ENCODE data around the gene PRR12. TPM values are rescaled to one million over a fixed set of nuclear protein-coding genes. Genes with fewer than 3 reads are reported as not detected.

Gene PRR12
- total and polyA plus RNA-seq, 9 donors = 2.8 to 44.1 (median 30.1) TPM

DNA sequence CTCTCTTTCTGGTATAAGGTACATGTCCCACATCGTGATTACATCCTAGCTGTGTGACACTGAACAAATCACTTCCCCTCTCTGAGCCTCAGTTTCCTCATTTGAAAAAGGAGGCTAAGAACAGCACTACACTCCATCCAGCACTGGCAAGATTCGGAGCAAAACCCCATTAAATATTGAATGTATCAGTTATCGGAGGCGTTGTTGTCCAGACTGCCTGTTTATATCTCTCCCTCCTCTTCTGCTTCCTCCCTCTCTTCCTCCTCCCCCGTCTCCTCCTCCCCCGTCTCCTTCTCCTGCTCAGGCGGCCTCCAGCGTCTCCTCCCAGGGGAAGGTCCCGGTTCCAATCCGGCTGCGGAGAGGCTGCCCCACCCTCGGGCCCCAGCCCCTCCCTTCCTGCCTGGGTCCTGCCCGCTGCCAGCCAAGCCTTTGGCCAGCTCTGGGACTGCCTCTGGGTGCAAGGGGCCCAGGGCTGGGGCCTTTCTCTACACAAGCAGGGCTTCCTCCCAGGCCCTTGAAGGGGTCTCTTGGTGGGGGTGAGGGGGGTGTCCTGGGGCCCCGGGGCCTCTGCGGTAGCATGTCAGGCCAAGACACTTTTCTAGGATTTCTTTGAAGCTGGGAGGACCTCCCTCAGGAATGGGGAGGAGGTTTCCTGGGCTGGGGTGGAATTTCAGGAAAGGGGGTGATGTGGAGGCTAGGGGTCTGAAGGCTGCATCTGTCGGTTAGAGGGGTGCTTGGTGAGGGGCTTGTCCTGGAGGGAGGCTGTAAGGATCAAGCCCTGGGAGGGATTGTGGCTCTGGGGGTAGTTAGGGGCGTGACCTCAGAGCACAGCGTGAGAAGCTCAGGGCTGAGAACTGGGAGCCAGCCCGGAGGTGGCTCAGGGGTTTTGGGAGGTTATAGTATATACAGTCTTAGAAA is 47.1 kb downstream of the PRR12 start:
- TF ChIP-seq POLR2A (IDR thresholded peaks at IDR 0.05) (no peak), CTCF (IDR thresholded peaks at IDR 0.05) (no peak), EP300 (IDR thresholded peaks at IDR 0.05) (no peak)
- peaks cover 10% of the 10 kb centered on the region for H3K4me1 ChIP-seq (ENCODE audit: insufficient read depth)
- peak overlapping the region; percentile 42 for H3K27ac ChIP-seq
- no peaks in the 10 kb centered on the region for H3K36me3 ChIP-seq
- intact Hi-C loops (cut with DNase I) = loop anchor here in 2 of 4 donors (2.0 to 5.0 kb wide), 2 partner anchors 46 to 47 kb away; partner anchors contain the start of gene PRR12 (in 2 of the 2)
- 6 to 9% (median 8%) methylated on average over 19 of the region's 19 CpGs for WGBS, 3 donors
- no peaks in the 10 kb centered on the region for H3K9me3 ChIP-seq
- peak overlapping the region; percentile 80 for H3K4me3 ChIP-seq
- DNase-seq = peak; percentile 75 to 83 (median 81)
- no peaks in the 10 kb centered on the region for H3K27me3 ChIP-seq

DNA sequence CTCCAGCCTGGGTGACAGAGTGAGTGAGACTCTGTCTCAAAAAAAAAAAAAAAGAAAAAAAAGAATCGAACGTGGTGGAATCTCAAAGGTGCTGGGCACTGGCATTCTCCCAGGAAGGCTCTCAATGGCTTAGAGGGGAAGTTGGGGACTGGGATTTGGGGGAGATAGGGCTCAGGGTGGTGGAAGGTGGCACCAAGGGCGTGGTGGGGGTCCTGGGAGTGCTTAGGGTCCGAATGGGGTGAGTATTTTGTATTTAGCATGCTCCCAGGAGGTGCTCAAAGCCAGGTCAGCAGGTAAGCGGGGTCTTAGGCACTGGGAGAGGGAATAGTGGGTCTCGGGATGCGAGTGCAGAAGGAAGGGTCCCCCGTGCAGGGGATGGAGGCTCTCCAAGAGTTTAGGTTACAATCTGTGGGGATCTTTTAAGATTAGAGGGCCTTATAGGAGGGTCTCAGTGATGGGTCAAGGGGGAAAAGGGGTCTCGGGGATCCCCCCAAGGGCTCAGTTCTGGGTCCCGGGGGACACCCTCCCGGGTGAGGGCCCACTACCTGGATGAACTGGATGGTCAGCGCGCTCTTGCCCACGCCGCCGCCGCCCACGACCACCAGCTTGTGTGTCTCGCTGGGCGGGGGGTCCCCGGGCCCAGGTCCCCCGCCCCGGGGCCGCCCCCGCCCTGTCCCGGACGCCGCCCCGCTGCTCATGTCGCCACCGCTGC is 48.6 kb downstream of the PRR12 start:
- 4 to 7% (median 5%) methylated on average over 23 to 31 of the region's 31 CpGs for WGBS, 3 donors
- Histone ChIP-seq H3K27ac (peak overlapping the region; percentile 77 to 98), H3K4me3 (peak overlapping the region; percentile 80), H3K36me3 (no peaks in the 10 kb centered on the region), H3K4me1 (ENCODE audit: insufficient read depth) (peaks cover 12% of the 10 kb centered on the region), H3K27me3 (no peaks in the 10 kb centered on the region), H3K9me3 (no peaks in the 10 kb centered on the region)
- intact Hi-C loops (cut with DNase I) = loop anchor here in 2 of 4 donors (2.0 to 5.0 kb wide), 3 partner anchors 38 to 49 kb away; partner anchors contain the start of genes PRR12 (in 2 of the 2) and PRMT1 (in 1 of the 2)
- TF ChIP-seq POLR2A (IDR thresholded peaks at IDR 0.05) (peak; percentile 44), CTCF (IDR thresholded peaks at IDR 0.05) (no peak), EP300 (IDR thresholded peaks at IDR 0.05) (peak; percentile 23)
- DNase-seq = peak in 4 of 5 donors; percentile 51 to 67 (median 64)

GRCh38 chr19:49640113-49640898 is 49.3 kb downstream of the PRR12 start, which contains the start of gene RRAS:
Gene RRAS (minus strand): TSS chr19:49640143. CDS start chr19:49640098, 45 bp downstream.
- H3K9me3 ChIP-seq = no peaks in the 10 kb centered on the region
- 0 to 1% (median 0%) methylated on average over 43 to 51 of the region's 51 CpGs for WGBS, 3 donors
- TF ChIP-seq EP300 (IDR thresholded peaks at IDR 0.05) (peak; percentile 81), CTCF (IDR thresholded peaks at IDR 0.05) (no peak), POLR2A (IDR thresholded peaks at IDR 0.05) (peak; percentile 97)
- peak within 1 kb of the TSS; percentile 80 for H3K4me3 ChIP-seq
- DNase-seq = peak; percentile 98 to 100 (median 99)
- no peaks in the 10 kb centered on the region for H3K27me3 ChIP-seq
- H3K4me1 ChIP-seq (ENCODE audit: insufficient read depth) = peaks cover 12% of the 10 kb centered on the region
- H3K27ac ChIP-seq = peak within 1 kb of the TSS; percentile 98 to 100
- H3K36me3 ChIP-seq = no peaks in the 10 kb centered on the region
- intact Hi-C loops (cut with DNase I) = loop anchor here in 1 of 4 donors (5.0 kb wide), 1 partner anchor 37 kb away; the partner anchor contains the start of gene PRMT1
